AG04450 (cell line): ENCODE measurements around the gene MRPL9. TPM values are rescaled to one million over a fixed set of nuclear protein-coding genes. Genes with fewer than 3 reads are reported as not detected.

ENCODE experiments used
- CTCF ChIA-PET: fragments of 300-600, 350-600 bp; formaldehyde crosslinking; extraction: SDS; loops from one replicate; lab custom pipeline; 2022; ENCODE audit warnings: antibody characterized with exemption, inconsistent platforms; lab: Charles Lee
- POLR2A ChIA-PET: fragments of 350-600 bp; formaldehyde crosslinking; extraction: SDS; loops from one replicate; lab custom pipeline; 2021; ENCODE audit warnings: antibody characterized with exemption, inconsistent platforms; lab: Yijun Ruan, JAX
- DNase-seq: peaks from one replicate; pipeline ENCODE4 v3.0.0-alpha.2; 2011; ENCODE audit warnings: low read depth, low spot score
- H3K27ac ChIP-seq: one replicate; pipeline ENCODE4 v1.5.1; 2012; ENCODE audit warnings: low read depth, low read length, control low read depth
- H3K27me3 ChIP-seq: one replicate; pipeline ENCODE4 v1.6.0; 2012; ENCODE audit warnings: low read length; ENCODE audit not compliant: control insufficient read depth, insufficient read depth
- H3K4me3 ChIP-seq: 2 replicates; pipeline ENCODE4 v1.5.1; 2011; ENCODE audit warnings: mild to moderate bottlenecking, low read depth, low read length, control low read depth
- H3K9me3 ChIP-seq: 2 replicates; pipeline ENCODE4 v1.5.1; 2012; ENCODE audit warnings: low read length; ENCODE audit not compliant: control insufficient read depth, insufficient read depth
- CTCF ChIP-seq: IDR thresholded peaks from 2 replicates; pipeline ENCODE4 v1.5.1; 2011; ENCODE audit warnings: low read depth, low read length, control low read depth, inconsistent platforms
- polyA plus RNA-seq: library from polyadenylated mRNA; depleted of rRNA; stranded (reverse); fragments of >200 nt; gene quantifications from 2 replicates; pipeline ENCODE4 v1.2.3, GENCODE V29; 2011

Gene MRPL9
- polyA plus RNA-seq, 1 experiment = 93.4 TPM

- TF ChIP-seq CTCF = peak; percentile 11; the same call in 1 of the 2 replicates
- Histone ChIP-seq H3K9me3 (no peaks in the 10 kb centered on the region), H3K4me3 (no peak overlapping the region), H3K27me3 (peaks cover 75% of the 10 kb centered on the region), H3K27ac (no peak overlapping the region)
- ChIA-PET CTCF (interaction anchor here (1.1 kb wide), 1 partner anchor 18 kb away, joined by 3 read pairs; no protein-coding TSS in a partner anchor), POLR2A (no interaction called here)
- DNase-seq = no peak
These were observed 47.4 kb downstream of the MRPL9 start for GRCh38 chr1:151715726-151716404.

- Histone ChIP-seq H3K4me3 (no peak overlapping the region), H3K9me3 (no peaks in the 10 kb centered on the region), H3K27ac (no peak overlapping the region), H3K27me3 (peaks cover 71% of the 10 kb centered on the region)
- DNase-seq = no peak
- ChIA-PET CTCF (interaction anchor here (1.1 kb wide), 1 partner anchor 19 kb away, joined by 3 read pairs; no protein-coding TSS in a partner anchor), POLR2A (no interaction called here)
- no peak for TF ChIP-seq CTCF
These were observed 48.2 kb downstream of the MRPL9 start for GRCh38 chr1:151714820-151715725.

GRCh38 chr1:151713874-151714273 lies 49.4 kb downstream of the MRPL9 start:
- H3K27ac ChIP-seq = no peak overlapping the region
- no peak for TF ChIP-seq CTCF
- ChIA-PET POLR2A (no interaction called here), CTCF (no interaction called here)
- H3K9me3 ChIP-seq = no peaks in the 10 kb centered on the region
- peaks cover 67% of the 10 kb centered on the region for H3K27me3 ChIP-seq
- DNase-seq = no peak
- H3K4me3 ChIP-seq = no peak overlapping the region

- TF ChIP-seq CTCF = no peak
- H3K4me3 ChIP-seq = no peak overlapping the region
- CTCF ChIA-PET = no interaction called here
- H3K9me3 ChIP-seq = no peaks in the 10 kb centered on the region
- H3K27me3 ChIP-seq = peaks cover 60% of the 10 kb centered on the region
- POLR2A ChIA-PET = no interaction called here
- H3K27ac ChIP-seq = no peak overlapping the region
- DNase-seq = no peak
These were observed 50.3 kb downstream of the MRPL9 start for GRCh38 chr1:151713044-151713443.
